SU-DHL-6 (cell line): ENCODE results near the gene PTPN5.
"Not testable (repeated sequence)": the region's sequence is repeated elsewhere in the genome, so short reads cannot be mapped to it uniquely, and the experiment has no call there.

Experiments used
- H2AFZ ChIP-seq: fragments of 200-600 bp; sonication (generic); 2 replicates; pipeline ENCODE4 v1.6.1; 2014; ENCODE audit warnings: low read depth, mild to moderate bottlenecking, moderate library complexity, mixed read lengths, antibody characterized with exemption, low read length; ENCODE audit not compliant: severe bottlenecking
- H3F3A ChIP-seq: fragments of 200-600 bp; shearing (Covaris generic); 2 replicates; pipeline ENCODE4 v1.6.0; 2016; ENCODE audit warnings: antibody characterized with exemption, mild to moderate bottlenecking; ENCODE audit not compliant: insufficient read depth
- H3K27ac ChIP-seq: fragments of 200-600 bp; sonication (generic); 2 replicates; pipeline ENCODE4 v1.5.1; 2016; ENCODE audit warnings: low read depth, mild to moderate bottlenecking, low read length, moderate library complexity, mixed read lengths
- H3K27me3 ChIP-seq: fragments of 200-600 bp; sonication (generic), shearing (Covaris generic); 2 replicates; pipeline ENCODE4 v1.6.0; 2014; ENCODE audit warnings: mild to moderate bottlenecking, low read length
- H3K36me3 ChIP-seq: fragments of 200-600 bp; sonication (generic); 2 replicates; pipeline ENCODE4 v1.6.1; 2014; ENCODE audit warnings: mild to moderate bottlenecking, low read length, mixed read lengths
- H3K4me2 ChIP-seq: fragments of 300-600, 200-600 bp; shearing (Covaris generic), sonication (generic); 2 replicates; pipeline ENCODE4 v1.6.0; 2014; ENCODE audit warnings: low read length, low read depth, mild to moderate bottlenecking; ENCODE audit not compliant: poor library complexity, severe bottlenecking
- H3K4me3 ChIP-seq: fragments of 200-600 bp; sonication (generic); 2 replicates; pipeline ENCODE4 v1.5.1; 2014; ENCODE audit warnings: antibody characterized with exemption, low read length, mild to moderate bottlenecking, mixed read lengths; ENCODE audit not compliant: insufficient read depth, poor library complexity, severe bottlenecking
- H3K79me2 ChIP-seq: fragments of 200-600 bp; sonication (generic); 2 replicates; pipeline ENCODE4 v1.6.1; 2014; ENCODE audit warnings: mild to moderate bottlenecking, low read length, moderate library complexity; ENCODE audit not compliant: insufficient read depth
- H3K9ac ChIP-seq: fragments of 200-600 bp; sonication (generic); 2 replicates; pipeline ENCODE4 v1.7.0; 2014; ENCODE audit warnings: mild to moderate bottlenecking, low read length
- H3K9me2 ChIP-seq: fragments of 200-600 bp; sonication (generic); replicated peaks from 2 replicates; pipeline ENCODE4 v1.6.1; 2014; ENCODE audit warnings: low read length; ENCODE audit not compliant: insufficient read depth
- H3K9me3 ChIP-seq: fragments of 200-600 bp; sonication (generic); 2 replicates; pipeline ENCODE4 v1.6.1; 2014; ENCODE audit warnings: low read length, mixed read lengths; ENCODE audit not compliant: insufficient read depth
- H4K20me1 ChIP-seq: fragments of 200-600 bp; sonication (generic); 2 replicates; pipeline ENCODE4 v1.6.1; 2014; ENCODE audit warnings: low read depth, mild to moderate bottlenecking, antibody characterized with exemption, low read length, moderate library complexity, mixed read lengths
- CTCF ChIP-seq: fragments of 200-600 bp; sonication (generic); IDR thresholded peaks from one replicate; pipeline ENCODE4 v1.5.1; 2017; ENCODE audit warnings: antibody characterized with exemption, mild to moderate bottlenecking, low read length, moderate library complexity; ENCODE audit not compliant: insufficient read depth, poor library complexity, severe bottlenecking
- EZH2phosphoT487 ChIP-seq: fragments of 200-600 bp; sonication (generic), shearing (Covaris generic); conservative IDR thresholded peaks from 2 replicates; pipeline ENCODE4 v1.6.1; 2018; ENCODE audit warnings: mild to moderate bottlenecking, antibody characterized with exemption, low read length, moderate library complexity, mixed read lengths

Gene PTPN5

GRCh38 chr11:18791207-18791968, at the start of gene PTPN5:
Gene PTPN5, minus strand, starts transcription at chr11:18791798. Its CDS starts 19,840 bp downstream, at chr11:18771958.
- H3K9me2 ChIP-seq, result no peaks in the 10 kb centered on the region
- TF ChIP-seq EZH2phosphoT487 (no peak), CTCF (no peak)
- H3K27me3 ChIP-seq, result no peaks in the 10 kb centered on the region
- no peak within 1 kb of the TSS for H3K4me2 ChIP-seq
- no peak within 1 kb of the TSS for H3K4me3 ChIP-seq
- H2AFZ ChIP-seq, result no peak within 1 kb of the TSS
- H3F3A ChIP-seq, result no peaks in the 10 kb centered on the region
- H3K79me2 ChIP-seq, result no peaks in the 10 kb centered on the region
- no peak within 1 kb of the TSS for H3K27ac ChIP-seq
- H4K20me1 ChIP-seq, result no peaks in the 10 kb centered on the region
- no peak within 1 kb of the TSS for H3K9ac ChIP-seq
- no peaks in the 10 kb centered on the region for H3K9me3 ChIP-seq
- no peaks in the 10 kb centered on the region for H3K36me3 ChIP-seq

- Histone ChIP-seq H3K79me2 (no peaks in the 10 kb centered on the region), H3F3A (no peaks in the 10 kb centered on the region), H3K9ac (no peak overlapping the region), H3K4me3 (no peak overlapping the region), H3K4me2 (no peak overlapping the region), H3K9me2 (no peaks in the 10 kb centered on the region), H2AFZ (no peak overlapping the region), H3K36me3 (no peaks in the 10 kb centered on the region), H4K20me1 (no peaks in the 10 kb centered on the region), H3K9me3 (no peaks in the 10 kb centered on the region), H3K27ac (no peak overlapping the region), H3K27me3 (no peaks in the 10 kb centered on the region)
- TF ChIP-seq CTCF (no peak), EZH2phosphoT487 (no peak)
Measured at GRCh38 chr11:18836417-18836816, 44.8 kb upstream of the PTPN5 start.

- H3K79me2 ChIP-seq, result no peaks in the 10 kb centered on the region
- no peak overlapping the region for H3K9ac ChIP-seq
- H3K27me3 ChIP-seq, result no peaks in the 10 kb centered on the region
- H4K20me1 ChIP-seq, result no peaks in the 10 kb centered on the region
- no peaks in the 10 kb centered on the region for H3K9me2 ChIP-seq
- no peaks in the 10 kb centered on the region for H3K36me3 ChIP-seq
- no peak for TF ChIP-seq EZH2phosphoT487
- no peak for TF ChIP-seq CTCF
- no peaks in the 10 kb centered on the region for H3F3A ChIP-seq
- H2AFZ ChIP-seq, result no peak overlapping the region
- H3K4me3 ChIP-seq, result no peak overlapping the region
- no peak overlapping the region for H3K4me2 ChIP-seq
- no peak overlapping the region for H3K27ac ChIP-seq
- no peaks in the 10 kb centered on the region for H3K9me3 ChIP-seq
Measured at GRCh38 chr11:18834754-18835466, 43.3 kb upstream of the PTPN5 start.

GRCh38 chr11:18820160-18820559, 28.6 kb upstream of the PTPN5 start:
- not testable (repeated sequence) for H3K27me3 ChIP-seq, H3K4me2 ChIP-seq, H3K36me3 ChIP-seq, H3K9me2 ChIP-seq, H3F3A ChIP-seq, H3K9ac ChIP-seq, H3K79me2 ChIP-seq, H3K9me3 ChIP-seq, H3K4me3 ChIP-seq, H2AFZ ChIP-seq, H4K20me1 ChIP-seq, H3K27ac ChIP-seq
